AG10803 (cell line): ENCODE results near the gene MAP4.

ENCODE experiments used
- DNase-seq: peaks from one replicate; pipeline ENCODE4 v3.0.0; 2010; ENCODE audit warnings: low read depth
- H3K4me3 ChIP-seq: 2 replicates; pipeline ENCODE4 v1.5.1; 2011; ENCODE audit warnings: mild to moderate bottlenecking, low read length, control low read depth
- CTCF ChIP-seq: conservative IDR thresholded peaks from 2 replicates; pipeline ENCODE4 v1.5.1; 2011; ENCODE audit warnings: mild to moderate bottlenecking, low read length, control low read depth, inconsistent platforms

The MAP4 gene

GRCh38 chr3:47897954-47898353, 118.3 kb downstream of the MAP4 start:
- TF ChIP-seq CTCF = no peak
- no peak overlapping the region for H3K4me3 ChIP-seq
- DNase-seq = no peak

GRCh38 chr3:47896736-47897135, 119.5 kb downstream of the MAP4 start:
- H3K4me3 ChIP-seq = no peak overlapping the region
- DNase-seq = no peak
- no peak for TF ChIP-seq CTCF

- H3K4me3 ChIP-seq = no peak overlapping the region
- no peak for TF ChIP-seq CTCF
- DNase-seq = no peak
Measured at GRCh38 chr3:47895241-47895640, 121.0 kb downstream of the MAP4 start.

GRCh38 chr3:47892286-47893040, 123.8 kb downstream of the MAP4 start:
- no peak overlapping the region for H3K4me3 ChIP-seq
- no peak for DNase-seq
- TF ChIP-seq CTCF = no peak

GRCh38 chr3:47891613-47892005, 124.6 kb downstream of the MAP4 start:
- no peak for TF ChIP-seq CTCF
- DNase-seq = no peak
- H3K4me3 ChIP-seq = no peak overlapping the region

GRCh38 chr3:47890828-47891612, 125.2 kb downstream of the MAP4 start:
- TF ChIP-seq CTCF = no peak
- H3K4me3 ChIP-seq = no peak overlapping the region
- no peak for DNase-seq
